Activated gamma-delta T cell (primary cell): ENCODE data around the gene CYP4F12.

Source experiments
- DNase-seq: peaks from one replicate; lab custom pipeline; 2025; lab: John Stamatoyannopoulos, UW

CYP4F12 gene

DNA sequence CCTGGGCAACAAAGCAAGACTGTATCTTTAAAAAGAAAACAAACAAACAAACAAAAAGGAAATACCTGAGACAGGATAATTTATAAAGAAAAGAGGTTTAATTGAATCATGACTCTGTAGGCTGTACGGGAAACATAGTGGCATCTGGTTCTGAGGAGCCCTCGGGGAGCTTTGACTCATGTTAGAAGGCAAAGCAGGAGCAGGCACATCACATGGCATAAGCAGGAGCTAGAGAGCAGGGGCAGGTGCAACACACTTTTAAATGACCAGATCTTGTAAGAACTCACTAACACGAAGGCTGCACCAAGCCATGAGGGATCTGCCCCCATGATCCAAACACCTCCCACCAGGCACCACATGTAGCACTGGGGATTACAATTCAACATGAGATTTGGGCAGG, 41.8 kb downstream of the CYP4F12 start:
- no peak for DNase-seq

DNA sequence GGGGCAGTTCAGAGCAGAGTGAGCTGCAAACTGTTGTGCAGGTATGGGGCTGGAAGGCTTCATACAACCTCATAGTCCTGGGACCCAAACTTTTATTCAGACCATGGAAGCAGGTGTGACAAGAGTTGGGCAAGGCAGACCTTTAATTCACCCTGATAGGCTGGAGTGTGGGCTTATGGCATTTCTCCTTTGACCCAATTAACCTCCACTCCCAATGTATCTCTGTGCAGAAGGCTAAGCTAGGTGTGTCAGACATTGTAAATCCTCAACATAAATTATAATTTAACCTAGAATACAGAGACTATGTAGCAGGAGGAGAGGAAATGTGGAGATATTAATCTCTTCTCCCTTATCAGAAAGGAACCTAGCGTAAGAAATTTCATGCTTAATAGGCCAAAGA, 42.8 kb downstream of the CYP4F12 start:
- DNase-seq, result no peak

DNA sequence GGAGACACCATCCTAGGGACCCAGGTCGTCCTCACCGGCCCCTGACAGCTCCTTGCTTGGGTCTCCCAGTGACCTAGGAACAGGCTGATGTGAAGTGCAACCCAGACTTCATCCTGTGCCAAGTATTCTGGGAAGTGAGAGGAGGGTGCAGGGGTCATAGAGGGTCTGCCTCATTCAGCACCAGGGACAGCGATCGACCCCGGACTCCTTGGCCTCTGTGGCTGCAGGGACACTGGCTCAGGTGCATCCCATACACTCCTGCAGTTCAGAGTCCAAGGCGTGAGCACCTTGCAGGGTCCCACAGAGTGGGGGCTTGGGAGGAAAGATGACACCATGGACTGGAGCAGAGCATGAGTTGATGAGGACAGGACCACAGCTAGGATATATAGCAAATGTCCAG, 44.9 kb downstream of the CYP4F12 start:
- DNase-seq, result no peak

DNA sequence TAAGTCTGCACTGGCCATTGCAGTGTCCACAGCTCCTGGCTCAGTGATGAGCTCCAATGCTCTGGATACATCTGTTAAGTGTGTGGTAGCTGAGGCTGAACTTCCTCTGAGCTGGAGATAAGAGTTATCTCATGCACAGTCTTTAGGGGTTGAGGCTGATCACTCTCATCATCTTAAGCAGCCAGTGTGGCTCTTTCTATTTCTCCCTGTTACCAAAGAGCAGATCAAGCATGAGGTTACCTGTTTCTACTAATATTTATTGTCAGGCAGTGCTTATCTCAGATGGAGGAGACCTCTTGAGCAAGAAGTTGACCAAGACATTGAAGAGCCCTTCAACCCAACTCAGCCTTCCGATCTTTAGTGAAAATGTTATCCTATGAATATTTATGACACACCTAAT, 48.4 kb downstream of the CYP4F12 start:
- no peak for DNase-seq

DNA sequence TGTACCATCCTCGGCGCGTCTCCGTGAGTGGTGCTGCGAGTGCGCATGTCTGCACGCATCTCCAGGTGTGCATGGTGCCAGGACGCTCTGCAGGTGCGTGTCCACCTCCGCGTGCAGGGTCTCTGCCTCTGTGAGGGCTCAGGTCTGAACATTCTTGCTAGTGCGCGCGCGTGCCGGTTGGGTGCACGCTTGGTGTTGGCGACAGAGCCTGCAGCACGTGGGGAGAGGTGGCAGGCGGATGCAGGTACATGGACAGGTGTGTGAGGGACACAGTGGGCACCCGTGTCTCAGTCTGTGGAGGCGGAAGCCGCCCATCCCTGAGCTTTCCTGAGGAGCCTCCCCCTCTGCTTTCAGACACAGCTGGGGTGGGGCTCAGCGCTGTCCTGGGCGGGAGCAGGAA, 50.1 kb downstream of the CYP4F12 start:
- no peak for DNase-seq

DNA sequence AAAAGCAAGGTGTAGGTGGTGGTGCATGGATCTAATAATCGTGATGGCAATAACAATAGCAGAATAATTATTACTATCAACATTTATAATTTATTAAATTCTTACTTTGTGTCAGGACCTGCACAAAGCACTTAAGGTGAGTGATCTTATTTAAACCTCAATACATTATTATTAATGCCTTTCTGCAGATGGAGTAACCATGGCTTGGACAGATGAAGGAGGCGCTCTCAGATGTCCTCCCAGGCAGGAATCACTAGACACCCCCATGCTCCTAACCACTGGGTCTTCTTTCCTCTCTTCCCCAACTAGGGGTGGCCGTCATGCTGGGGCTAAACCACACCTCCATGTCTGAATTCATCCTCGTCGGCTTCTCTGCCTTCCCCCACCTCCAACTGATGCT, 54.8 kb downstream of the CYP4F12 start, which contains the start of gene OR10H2:
TSS of gene OR10H2 (plus strand) at position 301 of the 400 bp plus-strand sequence. CDS start at position 321, 20 bp downstream.
- DNase-seq, result no peak

DNA sequence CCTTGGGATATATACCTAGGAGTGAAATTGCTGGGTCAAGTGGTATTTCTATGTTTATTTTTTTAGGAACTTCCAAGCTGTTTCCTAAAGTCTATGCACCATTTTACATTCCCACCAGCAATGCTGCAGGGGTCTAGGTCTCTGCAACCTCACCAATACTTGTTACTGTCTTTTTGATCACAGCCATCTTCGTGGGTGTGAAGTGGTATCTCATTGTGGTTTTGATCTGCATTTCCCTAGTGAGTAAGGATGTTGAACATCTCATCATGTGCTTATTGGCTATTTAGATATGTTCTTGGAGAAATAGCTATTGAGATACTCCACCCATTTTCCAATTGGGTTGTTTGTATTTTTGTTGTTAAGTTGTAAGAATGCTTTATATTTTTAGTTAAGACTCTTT, 57.7 kb downstream of the CYP4F12 start:
- DNase-seq, result no peak

DNA sequence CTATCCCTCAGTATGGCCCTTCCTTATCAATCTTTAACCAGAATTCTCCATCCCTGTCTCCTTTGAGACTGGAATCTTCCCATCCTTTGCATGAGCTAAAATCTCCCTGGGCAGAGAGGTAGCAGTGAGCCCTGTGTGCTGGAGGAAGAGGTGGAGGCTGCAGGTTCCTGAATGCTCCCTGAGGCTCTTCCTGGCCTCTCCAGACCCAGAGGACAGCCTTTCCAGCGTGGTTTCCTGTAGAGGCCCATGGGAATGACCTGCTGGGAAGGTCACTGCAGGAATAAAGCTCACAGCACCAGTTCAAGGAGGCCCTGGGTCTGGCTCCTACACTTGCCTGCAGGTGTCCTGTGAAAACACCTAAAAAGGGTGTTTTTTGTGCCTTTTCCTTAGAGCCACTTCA, 59.5 kb downstream of the CYP4F12 start:
- no peak for DNase-seq

DNA sequence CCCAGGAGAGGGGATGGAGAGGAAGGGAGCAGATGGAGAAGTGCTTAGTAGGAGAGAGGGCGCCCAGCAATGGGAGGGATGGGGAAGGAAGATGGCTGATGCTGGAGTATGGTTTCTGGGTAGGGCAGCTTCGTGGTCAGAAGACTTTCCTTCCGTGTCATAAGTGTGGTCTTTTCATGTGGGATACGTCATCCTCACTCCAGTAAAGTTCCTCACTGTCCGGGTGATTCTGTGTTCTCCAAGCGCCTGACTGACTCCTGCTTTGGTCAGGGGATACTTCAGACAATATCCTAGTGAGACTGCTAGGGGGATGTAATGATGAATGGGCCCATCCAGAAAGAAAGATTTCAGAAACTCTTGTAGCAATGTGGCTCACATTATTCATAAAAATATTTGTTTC, 61.0 kb downstream of the CYP4F12 start:
- no peak for DNase-seq

DNA sequence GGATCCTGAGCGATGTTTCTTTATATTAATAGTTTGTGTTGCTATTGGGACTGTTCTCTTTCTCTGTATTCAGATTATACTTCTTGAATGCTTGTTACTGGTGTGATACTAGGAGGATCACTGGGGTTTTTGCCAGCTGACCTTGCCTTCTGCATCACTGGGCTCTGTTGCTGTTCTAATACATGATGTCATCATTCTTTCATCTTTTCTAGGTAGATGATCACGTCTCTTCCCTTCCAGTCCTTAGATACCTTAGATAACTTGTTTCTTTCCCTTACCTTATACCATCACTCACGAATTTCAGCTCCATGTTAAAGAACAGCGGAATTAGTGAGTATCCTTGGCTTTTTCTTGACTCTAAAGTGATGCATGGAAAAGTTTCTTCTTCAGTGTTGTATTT, 64.8 kb downstream of the CYP4F12 start, which contains the start of gene OR10H3:
TSS of gene OR10H3 (plus strand) at position 264 of the 400 bp plus-strand sequence. CDS start 3,408 bp downstream, outside the sequence.
- DNase-seq, result no peak

DNA sequence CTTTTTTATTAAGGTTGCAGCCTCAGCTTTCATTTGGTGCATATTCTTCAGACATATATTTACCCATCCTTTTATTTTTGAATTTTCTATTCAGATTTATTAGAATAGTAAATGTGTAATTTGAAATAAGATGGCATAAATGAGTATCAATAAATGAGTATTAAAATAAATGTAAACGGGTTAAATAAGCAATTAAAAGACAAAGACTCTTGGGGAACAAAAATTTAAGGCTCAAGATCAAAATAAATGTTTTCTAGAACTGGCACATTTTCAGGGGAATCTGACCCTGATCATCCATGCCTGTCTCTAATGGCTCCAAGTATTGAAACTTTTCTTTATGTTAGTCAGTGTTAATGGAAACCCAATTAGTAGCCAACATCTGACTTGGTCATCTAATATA, 67.9 kb downstream of the CYP4F12 start:
- DNase-seq, result no peak
